ENCODE data around the gene KRTAP2-1.
"Not testable (repeated sequence)": the region's sequence is repeated elsewhere in the genome, so short reads cannot be mapped to it uniquely, and the experiment has no call there.

KRTAP2-1 gene

GRCh38 chr17:41060052-41060604, 13.0 kb upstream of the KRTAP2-1 start, which contains the start of gene KRTAP2-3:
Gene KRTAP2-3 (minus strand): TSS chr17:41060114. CDS start chr17:41060050, 64 bp downstream.
- peak within 1 kb of the TSS; percentile 95 for H3K27ac ChIP-seq (ENCODE audit: poor library complexity, severe bottlenecking)

GRCh38 chr17:41059276-41060051, 12.3 kb upstream of the KRTAP2-1 start:
- Histone ChIP-seq H3K4me1 (ENCODE audit: insufficient read depth, poor library complexity, severe bottlenecking) (peaks cover 40% of the 10 kb centered on the region), H3K27ac (ENCODE audit: poor library complexity, severe bottlenecking) (peak overlapping the region; percentile 95)
- H3K9me3 ChIP-seq (ENCODE audit: severe bottlenecking); DNase-seq (ENCODE audit: low spot score); H3K4me3 ChIP-seq (ENCODE audit: severe bottlenecking); H3K27me3 ChIP-seq (ENCODE audit: insufficient read depth, poor library complexity, severe bottlenecking); H3K36me3 ChIP-seq (ENCODE audit: low read depth): not testable (repeated sequence)
- peak; percentile 66 for ATAC-seq (ENCODE audit: low read depth)

More at GRCh38 chr17:41060052-41060604, 13.0 kb upstream of the KRTAP2-1 start, which contains the start of gene KRTAP2-3:
- Histone ChIP-seq H3K27me3 (ENCODE audit: insufficient read depth, poor library complexity, severe bottlenecking) (no peaks in the 10 kb centered on the region), H3K4me3 (ENCODE audit: severe bottlenecking) (no peak within 1 kb of the TSS), H3K4me1 (ENCODE audit: insufficient read depth, poor library complexity, severe bottlenecking) (peaks cover 40% of the 10 kb centered on the region), H3K36me3 (ENCODE audit: low read depth) (no peaks in the 10 kb centered on the region), H3K9me3 (ENCODE audit: severe bottlenecking) (no peaks in the 10 kb centered on the region)
- no peak for TF ChIP-seq CTCF (IDR thresholded peaks at IDR 0.05; ENCODE audit: poor library complexity, severe bottlenecking)
- ATAC-seq (ENCODE audit: low read depth) (peak; percentile 75), DNase-seq (ENCODE audit: low spot score) (peak; percentile 74)

- ATAC-seq (ENCODE audit: low read depth): peak; percentile 40; the same call in 2 of the 3 replicates
- DNase-seq (ENCODE audit: low spot score): no peak
- TF ChIP-seq CTCF (IDR thresholded peaks at IDR 0.05; ENCODE audit: poor library complexity, severe bottlenecking): no peak
- no peaks in the 10 kb centered on the region for H3K9me3 ChIP-seq (ENCODE audit: severe bottlenecking)
- H3K27me3 ChIP-seq (ENCODE audit: insufficient read depth, poor library complexity, severe bottlenecking): no peaks in the 10 kb centered on the region
- no peak overlapping the region for H3K4me3 ChIP-seq (ENCODE audit: severe bottlenecking)
- H3K4me1 ChIP-seq (ENCODE audit: insufficient read depth, poor library complexity, severe bottlenecking): peaks cover 40% of the 10 kb centered on the region
- H3K36me3 ChIP-seq (ENCODE audit: low read depth): no peaks in the 10 kb centered on the region
- H3K27ac ChIP-seq (ENCODE audit: poor library complexity, severe bottlenecking): peak overlapping the region; percentile 95
Observed at GRCh38 chr17:41058741-41059140, 11.6 kb upstream of the KRTAP2-1 start.

GRCh38 chr17:41057547-41057946, 10.4 kb upstream of the KRTAP2-1 start:
- H3K27me3 ChIP-seq (ENCODE audit: insufficient read depth, poor library complexity, severe bottlenecking): no peaks in the 10 kb centered on the region
- no peak for ATAC-seq (ENCODE audit: low read depth)
- no peak for TF ChIP-seq CTCF (IDR thresholded peaks at IDR 0.05; ENCODE audit: poor library complexity, severe bottlenecking)

GRCh38 chr17:41055130-41055529, 8.0 kb upstream of the KRTAP2-1 start, which contains the start of gene KRTAP2-2:
Gene KRTAP2-2 (minus strand): TSS chr17:41055230. CDS start chr17:41055211, 19 bp downstream.
- not testable (repeated sequence) for H3K27me3 ChIP-seq (ENCODE audit: insufficient read depth, poor library complexity, severe bottlenecking); ATAC-seq (ENCODE audit: low read depth); H3K27ac ChIP-seq (ENCODE audit: poor library complexity, severe bottlenecking); DNase-seq (ENCODE audit: low spot score); H3K9me3 ChIP-seq (ENCODE audit: severe bottlenecking); H3K36me3 ChIP-seq (ENCODE audit: low read depth); H3K4me3 ChIP-seq (ENCODE audit: severe bottlenecking)
- peaks cover 18% of the 10 kb centered on the region for H3K4me1 ChIP-seq (ENCODE audit: insufficient read depth, poor library complexity, severe bottlenecking)

More at GRCh38 chr17:41057547-41057946, 10.4 kb upstream of the KRTAP2-1 start:
- Histone ChIP-seq H3K4me1 (ENCODE audit: insufficient read depth, poor library complexity, severe bottlenecking) (peaks cover 39% of the 10 kb centered on the region), H3K36me3 (ENCODE audit: low read depth) (no peaks in the 10 kb centered on the region), H3K4me3 (ENCODE audit: severe bottlenecking) (no peak overlapping the region), H3K9me3 (ENCODE audit: severe bottlenecking) (peaks cover 2% of the 10 kb centered on the region), H3K27ac (ENCODE audit: poor library complexity, severe bottlenecking) (peak overlapping the region; percentile 95)
- DNase-seq (ENCODE audit: low spot score): no peak

GRCh38 chr17:41054556-41054955, 7.4 kb upstream of the KRTAP2-1 start:
- DNase-seq (ENCODE audit: low spot score); H3K27ac ChIP-seq (ENCODE audit: poor library complexity, severe bottlenecking); H3K9me3 ChIP-seq (ENCODE audit: severe bottlenecking); H3K27me3 ChIP-seq (ENCODE audit: insufficient read depth, poor library complexity, severe bottlenecking); ATAC-seq (ENCODE audit: low read depth); H3K4me3 ChIP-seq (ENCODE audit: severe bottlenecking); H3K36me3 ChIP-seq (ENCODE audit: low read depth): not testable (repeated sequence)
- H3K4me1 ChIP-seq (ENCODE audit: insufficient read depth, poor library complexity, severe bottlenecking): peaks cover 14% of the 10 kb centered on the region
